Heart left ventricle (tissue), 13 donors: Measurements from ENCODE around the gene PRKCG.

Experiments used
- POLR2A ChIP-seq, 2 donors: fragments of 450-650 bp; IDR thresholded peaks; one replicate each; pipeline ENCODE4 v1.6.1; 2017; ENCODE audit warnings: antibody characterized with exemption in 2 of 2, mild to moderate bottlenecking in 2 of 2, moderate library complexity in 2 of 2
- TF ChIP-seq, protein P1 (sequence below), 12 donors: fragments of 200-600 bp; sonication (generic) in 4 of 12; IDR thresholded peaks; one replicate each; pipeline versions ENCODE4 v1.5.0 to v1.8.0; 2018 to 2022; ENCODE audit warnings: antibody characterized with exemption in 12 of 12, mild to moderate bottlenecking in 5 of 12
- donor health status: ischemic (EF 13 %, LVEDD 7.1; RV severe dilation, severe dysfunction).
- donor health status: DM: no; HTN: yes; CAD: no.
- donor health status: DM: no; HTN: no; CAD: no.
- donor health status: ischemic (EF 25% LVEDD 6.9; RV normal size, moderate dysfunction).
- donor health status: ischemic (EF 25% LVEDD 5.7; RV mildly dilated, moderate dysfunction).
- donor health status: ischemic (EF 35%, LVEDD 5.7; RV mildly dilated, moderate dysfunction).
- donor health status: nonischemic (EF 11% LVEDD 7.7; RV severe dilation, severe dysfunction).
- donor health status: DM: yes; HTN: yes; CAD: no.
- donor health status: PGD.
- donor health status: ischemic (EF 29% LVEDD 5.4; RV normal size, mild dysfunction).
- donor health status: nonischemic (EF 23%, LVEDD 6.1; RV moderate dilation, normal function).

DNA sequence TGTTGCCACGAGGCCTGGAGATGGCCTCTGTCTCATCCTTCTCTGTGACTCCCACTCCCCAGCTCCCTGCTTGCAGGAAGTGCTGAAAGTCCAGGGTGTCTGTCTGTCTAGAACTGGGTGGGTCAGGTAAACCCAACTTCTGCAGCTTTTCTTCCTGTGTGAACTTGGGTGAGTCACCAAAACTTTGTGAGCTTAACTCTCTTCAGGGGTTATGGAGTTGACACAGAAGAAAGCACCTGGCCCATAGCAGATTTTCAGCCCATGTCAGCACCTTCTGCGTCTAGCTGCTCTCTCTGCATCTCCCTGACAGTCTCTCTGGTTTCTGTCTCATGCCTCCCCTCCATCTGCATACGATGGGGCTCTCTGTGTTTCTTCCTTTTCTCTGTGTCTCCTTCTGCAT is 22.9 kb downstream of the PRKCG start:
- TF ChIP-seq, protein P1, sequence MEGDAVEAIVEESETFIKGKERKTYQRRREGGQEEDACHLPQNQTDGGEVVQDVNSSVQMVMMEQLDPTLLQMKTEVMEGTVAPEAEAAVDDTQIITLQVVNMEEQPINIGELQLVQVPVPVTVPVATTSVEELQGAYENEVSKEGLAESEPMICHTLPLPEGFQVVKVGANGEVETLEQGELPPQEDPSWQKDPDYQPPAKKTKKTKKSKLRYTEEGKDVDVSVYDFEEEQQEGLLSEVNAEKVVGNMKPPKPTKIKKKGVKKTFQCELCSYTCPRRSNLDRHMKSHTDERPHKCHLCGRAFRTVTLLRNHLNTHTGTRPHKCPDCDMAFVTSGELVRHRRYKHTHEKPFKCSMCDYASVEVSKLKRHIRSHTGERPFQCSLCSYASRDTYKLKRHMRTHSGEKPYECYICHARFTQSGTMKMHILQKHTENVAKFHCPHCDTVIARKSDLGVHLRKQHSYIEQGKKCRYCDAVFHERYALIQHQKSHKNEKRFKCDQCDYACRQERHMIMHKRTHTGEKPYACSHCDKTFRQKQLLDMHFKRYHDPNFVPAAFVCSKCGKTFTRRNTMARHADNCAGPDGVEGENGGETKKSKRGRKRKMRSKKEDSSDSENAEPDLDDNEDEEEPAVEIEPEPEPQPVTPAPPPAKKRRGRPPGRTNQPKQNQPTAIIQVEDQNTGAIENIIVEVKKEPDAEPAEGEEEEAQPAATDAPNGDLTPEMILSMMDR (IDR thresholded peaks at IDR 0.05), result no peak
- TF ChIP-seq POLR2A (IDR thresholded peaks at IDR 0.05), result no peak
